HG03025 (cell line): ENCODE measurements around the gene CRISP1.
"Not testable (repeated sequence)": the region's sequence is repeated elsewhere in the genome, so short reads cannot be mapped to it uniquely, and the experiment has no call there.

Source experiments
- ATAC-seq: cut with Tn5 transposase; IDR thresholded peaks from one replicate; pipeline ENCODE4 v1.9.1; 2021; ENCODE audit warnings: mild to moderate bottlenecking, moderate library complexity; ENCODE audit not compliant: unreplicated experiment, low FRiP score

The CRISP1 gene, protein sequence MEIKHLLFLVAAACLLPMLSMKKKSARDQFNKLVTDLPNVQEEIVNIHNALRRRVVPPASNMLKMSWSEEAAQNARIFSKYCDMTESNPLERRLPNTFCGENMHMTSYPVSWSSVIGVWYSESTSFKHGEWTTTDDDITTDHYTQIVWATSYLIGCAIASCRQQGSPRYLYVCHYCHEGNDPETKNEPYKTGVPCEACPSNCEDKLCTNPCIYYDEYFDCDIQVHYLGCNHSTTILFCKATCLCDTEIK

DNA sequence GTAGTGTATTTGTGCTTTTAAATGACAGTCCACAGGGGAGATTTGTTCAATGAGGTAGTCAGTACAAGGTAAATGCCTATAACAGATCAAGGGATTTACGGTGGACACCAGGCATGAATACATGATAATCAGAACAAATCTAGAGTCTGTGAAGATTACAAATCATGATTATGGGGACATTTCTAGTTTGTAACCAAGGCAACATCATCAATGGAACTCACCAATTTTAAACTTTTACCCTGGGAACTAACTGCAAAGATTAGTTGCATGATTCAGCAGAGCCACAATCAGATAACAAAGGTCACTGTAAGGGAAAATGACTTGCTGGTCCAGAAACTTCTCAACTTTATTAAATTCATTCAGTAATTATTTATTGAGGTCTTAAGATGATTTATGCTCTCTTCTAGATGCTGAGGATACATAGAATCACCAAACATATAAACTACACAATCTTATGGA is at the start of gene CRISP1:
Gene CRISP1 (minus strand): TSS at position 51 of the 459 bp plus-strand sequence. CDS start 9,135 bp downstream, outside the sequence.
- no peak for ATAC-seq

DNA sequence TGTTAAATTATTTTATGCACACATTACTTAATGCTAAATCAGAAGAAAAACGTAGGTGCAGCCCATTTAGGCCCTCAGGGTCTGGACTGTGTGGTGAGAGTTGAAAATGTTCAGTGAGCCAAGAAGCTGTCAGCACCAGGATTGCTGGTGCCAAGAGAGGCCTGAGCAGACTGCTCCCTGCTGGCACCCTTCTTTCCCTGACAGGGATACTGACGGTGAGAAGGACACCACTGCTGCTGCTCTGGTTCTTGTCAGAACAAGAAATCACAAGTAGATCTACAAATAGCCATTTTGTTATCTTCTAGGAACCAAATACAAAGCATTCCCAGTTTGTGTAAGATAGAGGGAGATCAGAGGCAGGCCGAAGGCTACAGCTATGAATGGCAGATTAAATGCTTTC is 48.7 kb upstream of the CRISP1 start:
- no peak for ATAC-seq

DNA sequence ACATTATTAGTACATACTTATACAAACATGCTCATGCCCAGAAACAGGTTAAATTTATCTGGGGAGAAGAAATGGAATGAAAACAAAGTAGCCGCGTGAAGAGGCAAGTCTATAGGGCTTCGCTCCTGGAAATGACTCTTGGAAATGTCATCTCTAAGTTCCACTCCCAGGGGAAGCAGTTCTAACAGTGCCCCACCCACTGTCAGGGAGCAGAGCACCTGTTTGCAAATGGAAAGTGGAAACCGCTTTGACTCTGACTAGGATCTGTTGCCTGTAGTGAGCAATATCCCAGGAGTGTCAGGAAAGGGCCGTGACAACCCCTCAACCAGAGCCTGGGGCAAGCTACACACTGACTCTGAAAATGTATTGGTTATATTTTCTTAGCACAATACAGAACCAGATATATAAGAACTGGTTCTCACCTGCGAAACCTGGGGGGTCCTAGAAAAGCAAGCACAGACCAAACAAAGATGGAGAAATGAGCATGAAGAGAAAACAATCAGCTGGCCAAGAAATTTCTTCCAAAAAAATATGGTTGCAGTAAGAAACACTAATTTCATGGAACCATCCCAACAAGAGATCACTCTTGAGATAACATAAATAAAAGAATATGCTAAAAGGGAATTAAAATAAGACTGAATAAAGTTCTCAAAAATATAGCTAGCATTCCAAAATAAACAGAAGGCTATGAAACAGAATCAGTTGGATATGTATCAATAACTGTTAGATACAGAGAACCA is 47.5 kb upstream of the CRISP1 start:
- ATAC-seq = no peak

DNA sequence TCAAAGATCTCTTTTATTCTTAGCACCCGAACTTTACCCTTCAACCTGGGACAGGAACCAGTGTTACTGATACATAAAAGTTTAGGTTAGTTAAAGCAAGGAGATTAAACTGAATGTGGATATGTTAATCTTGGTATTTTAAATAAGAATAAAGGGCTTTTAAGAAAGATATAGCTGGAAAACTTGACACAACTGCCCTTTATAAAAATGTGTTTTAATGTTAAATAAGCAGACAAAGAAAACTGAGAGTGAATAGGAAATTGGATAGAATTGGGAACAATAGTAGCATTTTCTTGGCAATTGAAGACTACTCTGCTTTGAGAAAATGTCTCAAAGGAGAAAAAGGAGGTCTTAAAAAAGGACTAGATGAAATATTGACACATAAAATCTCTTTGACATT is 45.9 kb upstream of the CRISP1 start:
- no peak for ATAC-seq

DNA sequence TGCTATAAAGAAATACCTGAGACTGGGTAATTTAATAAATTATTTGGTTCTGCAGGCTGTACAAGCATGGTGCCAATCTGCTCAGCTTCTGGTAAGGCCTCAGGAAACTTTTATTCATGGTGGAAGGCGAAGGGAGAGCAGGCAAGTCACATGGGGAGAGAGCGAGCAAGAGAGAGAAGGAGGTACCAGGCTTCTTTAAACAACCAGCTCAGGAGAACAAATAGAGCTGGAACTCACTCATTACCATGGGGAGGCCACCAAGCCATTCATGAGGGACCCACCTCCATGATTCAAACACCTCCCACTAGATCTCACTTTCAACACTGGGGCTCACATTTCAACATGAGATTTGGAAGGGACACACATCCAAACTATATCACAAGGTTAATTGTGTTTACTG is 44.9 kb upstream of the CRISP1 start:
- ATAC-seq = no peak

DNA sequence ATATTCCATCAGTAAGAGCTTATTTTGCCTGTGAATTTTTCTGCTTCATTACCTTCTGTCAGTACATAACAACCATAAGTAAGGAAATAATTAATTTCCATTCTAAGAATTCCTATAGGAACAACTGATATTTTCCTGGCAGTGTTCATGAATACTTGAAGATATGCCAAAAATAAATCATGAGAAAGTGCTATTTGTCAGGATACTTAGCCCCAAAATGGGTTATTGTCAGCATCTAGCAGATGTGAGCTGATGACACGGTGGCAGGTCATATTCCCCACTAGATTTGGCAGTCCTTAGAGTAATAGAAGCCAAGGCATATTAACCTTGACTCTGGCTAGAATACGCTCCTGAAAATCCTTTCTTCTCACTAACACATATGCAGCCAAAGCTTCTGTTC is 43.2 kb upstream of the CRISP1 start:
- ATAC-seq = no peak

DNA sequence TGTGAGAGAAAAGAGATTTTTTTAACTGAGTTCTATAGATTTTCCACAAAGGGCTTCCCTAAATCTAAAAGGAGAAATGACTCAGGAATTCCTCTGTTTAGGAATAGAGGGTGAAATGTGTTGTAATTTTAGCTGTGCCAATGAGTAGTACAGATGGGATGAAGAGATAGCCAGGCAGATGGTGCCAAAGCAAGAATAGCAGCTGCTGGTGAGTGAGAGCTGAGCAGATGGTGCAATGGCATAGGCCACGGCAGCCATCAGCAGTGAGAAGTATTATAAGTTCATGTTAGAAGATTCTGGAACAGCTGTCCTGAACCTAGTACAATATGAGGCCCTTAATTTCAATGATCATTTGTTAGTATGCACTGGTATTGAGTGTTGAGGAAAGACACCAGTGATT is 40.2 kb upstream of the CRISP1 start:
- ATAC-seq = no peak

DNA sequence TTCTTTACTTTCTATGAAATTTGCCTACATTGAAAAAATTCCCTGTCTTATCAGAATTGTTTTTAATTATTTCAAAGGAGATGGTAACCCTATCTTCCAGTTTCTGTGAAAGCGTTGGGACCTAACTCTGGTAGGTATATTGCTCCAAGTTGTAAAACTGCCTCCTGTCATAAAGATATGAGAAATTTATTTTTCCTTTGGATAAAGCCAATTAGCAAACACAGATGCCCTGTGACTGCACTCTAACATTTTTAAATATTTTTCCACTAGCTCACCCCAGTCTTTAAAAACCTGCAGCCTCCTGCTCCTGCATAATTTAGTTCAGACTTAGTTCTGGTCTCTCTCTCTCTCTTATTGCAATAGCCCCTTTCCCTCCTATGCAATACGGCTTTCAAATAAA is 39.0 kb upstream of the CRISP1 start:
- ATAC-seq = no peak

DNA sequence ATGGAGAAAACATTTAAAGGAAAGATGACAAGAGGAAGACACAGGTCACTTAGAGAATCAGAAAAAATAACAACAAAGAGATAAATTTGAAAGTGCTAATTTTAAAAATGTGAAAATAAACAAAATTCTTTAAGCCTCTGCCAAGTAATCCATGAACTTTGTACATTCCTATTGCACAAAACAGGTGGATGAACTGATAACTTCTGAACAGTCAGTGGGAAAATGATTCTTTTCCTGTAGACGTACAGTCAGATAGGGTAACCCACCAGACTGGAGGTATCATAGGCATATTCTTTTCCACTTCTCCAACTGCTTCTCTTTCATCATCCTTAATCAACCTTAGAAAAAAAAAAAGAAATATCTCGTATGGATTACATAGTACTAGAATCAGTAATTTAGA is 36.5 kb upstream of the CRISP1 start:
- ATAC-seq = no peak

DNA sequence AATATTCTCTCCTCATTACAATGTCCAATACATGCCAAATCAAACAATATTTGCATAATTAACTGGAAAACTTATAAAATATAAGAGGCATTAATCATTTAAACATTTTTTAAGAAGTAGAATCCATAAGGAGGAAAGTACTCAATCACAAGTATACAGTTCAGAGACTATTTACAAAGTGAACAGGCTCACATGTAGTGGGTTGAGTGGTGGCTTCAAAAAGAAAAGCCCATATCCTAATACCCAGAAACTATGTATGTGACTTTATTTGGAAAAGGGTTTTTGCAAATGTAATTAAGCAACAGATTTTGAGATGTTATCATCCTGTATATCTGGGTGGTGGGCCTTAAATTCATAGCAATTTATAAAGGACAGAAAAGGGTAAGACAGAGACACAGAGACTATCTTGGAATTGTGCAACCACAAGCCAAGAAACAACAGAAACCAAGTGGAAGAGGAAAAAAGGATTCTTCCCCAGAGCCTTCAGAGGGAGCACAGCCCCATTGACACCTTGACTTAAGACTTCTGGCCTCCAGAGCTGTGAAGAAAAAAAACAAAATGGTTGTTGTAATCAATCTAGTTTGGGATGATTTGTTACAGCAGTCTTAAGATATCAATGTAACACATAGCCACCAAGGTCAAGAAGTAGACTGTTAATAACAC is 32.7 kb upstream of the CRISP1 start:
- ATAC-seq = no peak

DNA sequence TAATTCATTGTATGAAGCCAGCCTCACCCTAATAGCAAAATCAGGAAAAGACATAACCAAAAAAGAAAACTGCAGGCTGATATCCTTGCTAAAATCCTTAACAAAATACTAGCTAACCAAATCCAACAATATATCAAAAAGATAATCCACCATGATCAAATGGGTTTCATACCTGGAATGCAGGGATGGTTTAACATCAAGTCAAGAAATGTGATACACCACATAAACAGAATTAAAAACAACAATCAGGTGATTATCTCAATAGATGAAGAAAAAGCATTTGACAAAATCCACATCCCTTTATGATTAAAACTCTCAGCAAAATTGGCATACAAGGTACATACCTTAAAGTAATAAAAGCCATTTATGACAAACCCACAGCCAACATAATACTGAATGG is 29.2 kb upstream of the CRISP1 start:
- not testable (repeated sequence) for ATAC-seq

DNA sequence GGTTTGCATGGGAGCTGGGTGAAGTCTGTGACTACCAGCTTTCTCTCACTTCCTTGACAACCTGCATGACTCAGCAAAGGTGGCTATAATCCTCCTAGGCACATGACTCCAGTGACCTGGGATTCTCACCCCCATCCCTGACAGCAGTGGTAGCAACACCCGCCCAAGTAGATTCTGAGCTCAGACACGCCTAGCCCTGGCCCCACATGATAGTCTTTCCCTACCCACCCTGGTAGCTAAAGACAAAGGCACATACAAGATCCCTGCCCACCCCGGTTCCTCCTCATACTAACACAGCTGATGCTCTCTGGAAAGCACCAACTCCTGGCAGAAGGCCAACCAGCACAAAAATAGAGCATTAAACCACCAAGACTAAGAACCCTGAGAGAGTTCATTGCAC is 25.9 kb upstream of the CRISP1 start:
- no peak for ATAC-seq

DNA sequence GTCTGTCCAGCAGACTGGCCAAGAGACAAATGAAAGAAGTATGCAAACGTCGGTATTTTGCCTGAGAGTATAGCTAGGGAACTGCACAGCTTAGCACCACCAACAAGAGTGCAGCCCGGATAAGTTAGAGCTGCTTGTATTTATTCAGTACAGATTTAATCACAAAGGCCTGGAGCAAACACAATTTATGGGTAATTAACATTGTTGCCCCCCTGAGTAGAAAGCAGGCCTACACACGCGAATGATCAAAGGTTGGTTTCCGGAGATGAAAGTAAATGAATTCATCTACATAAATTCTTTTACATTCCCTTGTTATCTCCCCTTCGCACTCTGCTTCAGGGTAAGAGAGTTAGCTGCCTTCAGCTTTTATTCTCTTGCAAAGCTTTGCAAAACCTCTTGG is 24.7 kb upstream of the CRISP1 start:
- no peak for ATAC-seq

DNA sequence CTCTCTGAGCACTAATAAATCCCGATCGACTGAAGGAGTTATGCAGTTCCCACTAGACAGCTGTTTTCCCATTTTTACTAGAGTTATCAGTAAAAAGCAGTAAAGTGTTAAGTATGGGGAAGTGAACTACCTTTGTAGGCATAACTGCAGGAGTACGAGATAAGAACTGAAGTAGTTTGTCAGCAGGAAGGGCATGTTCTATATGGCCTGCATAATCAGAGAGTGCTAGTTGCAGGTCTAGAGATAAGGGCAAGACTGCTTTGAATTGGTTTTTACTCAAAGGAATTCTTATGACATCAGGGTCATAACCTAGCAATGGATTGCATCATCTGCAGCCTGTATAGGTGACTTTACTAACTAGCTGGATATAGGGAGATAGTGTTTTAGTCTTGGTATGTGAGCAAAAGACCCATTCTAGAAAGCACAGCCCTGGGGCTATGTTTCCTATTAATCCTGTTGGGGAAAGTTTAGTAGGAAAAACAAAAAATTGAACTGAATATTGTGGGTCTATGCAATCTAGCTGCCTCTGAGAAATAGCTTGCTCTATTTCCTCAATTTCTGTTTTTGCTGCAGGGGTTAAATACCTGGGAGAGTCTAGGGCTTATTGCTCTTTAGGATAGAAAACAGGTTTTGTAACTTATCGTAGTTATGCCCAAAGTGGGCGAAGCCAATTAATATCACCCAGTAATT is 22.6 kb upstream of the CRISP1 start:
- no peak for ATAC-seq

DNA sequence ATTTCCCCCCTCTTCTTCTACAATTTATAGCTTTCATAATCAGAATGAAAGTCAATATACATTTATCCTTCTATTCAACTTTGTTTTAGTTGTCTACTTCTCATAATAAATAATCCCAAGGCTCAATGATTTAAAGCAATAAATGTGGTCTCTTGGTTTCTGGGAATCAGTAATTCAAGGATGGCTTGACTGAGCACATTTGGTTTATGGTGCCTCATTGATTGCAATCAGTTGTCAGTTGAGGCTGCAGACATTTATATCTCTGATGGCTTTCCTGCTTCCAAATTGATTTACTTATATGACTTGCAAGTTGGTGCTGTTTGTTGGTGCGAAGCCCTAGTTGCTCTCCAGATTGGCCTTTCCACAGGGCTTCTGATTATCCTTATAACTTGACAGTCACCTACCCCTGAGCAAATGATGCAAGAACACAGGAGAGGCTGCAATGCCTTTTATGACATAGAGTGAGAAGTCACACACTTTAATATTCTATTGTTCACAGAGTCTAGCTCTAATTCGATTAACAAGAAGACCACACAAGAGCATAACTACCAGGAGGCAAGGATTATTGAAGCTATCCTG is 2.7 kb upstream of the CRISP1 start:
- ATAC-seq = no peak

DNA sequence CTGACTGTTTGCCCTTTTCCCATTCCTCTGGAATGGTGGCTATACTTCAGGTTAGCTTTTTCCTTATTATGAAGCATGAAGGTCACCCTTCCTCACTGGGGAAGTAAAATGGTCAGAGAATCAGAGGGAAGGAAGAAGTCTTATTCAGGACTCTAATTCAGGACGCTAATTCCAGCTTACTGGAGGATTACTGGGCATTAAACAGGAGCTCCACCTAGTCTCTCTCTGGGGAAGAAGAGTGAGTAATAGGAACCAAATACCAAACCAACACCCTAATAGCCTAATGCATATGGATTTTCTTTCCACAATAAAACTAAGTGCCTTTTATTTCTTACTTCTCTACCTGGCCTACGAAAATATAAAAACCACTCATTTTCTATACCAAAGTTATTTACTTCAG is 10.1 kb downstream of the CRISP1 start:
- no peak for ATAC-seq

DNA sequence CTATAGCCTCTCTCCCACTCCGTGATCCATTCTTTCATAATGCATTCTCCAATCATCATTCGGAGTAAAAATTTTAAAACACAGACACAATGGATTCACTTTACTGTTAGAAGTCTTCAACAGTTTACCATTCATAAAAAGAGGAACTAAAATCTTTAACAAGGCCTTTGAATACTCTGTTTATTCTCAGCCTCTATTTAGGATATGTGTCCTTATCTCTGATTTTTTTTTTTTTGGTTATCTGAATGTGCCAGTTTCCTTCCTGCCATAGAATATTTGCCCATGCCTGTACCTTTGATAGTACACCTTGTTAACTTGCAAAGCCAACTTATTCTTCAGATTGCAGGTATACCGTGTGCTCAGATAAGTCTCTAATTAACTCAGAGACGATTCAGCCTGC is 11.1 kb downstream of the CRISP1 start:
- ATAC-seq = no peak

DNA sequence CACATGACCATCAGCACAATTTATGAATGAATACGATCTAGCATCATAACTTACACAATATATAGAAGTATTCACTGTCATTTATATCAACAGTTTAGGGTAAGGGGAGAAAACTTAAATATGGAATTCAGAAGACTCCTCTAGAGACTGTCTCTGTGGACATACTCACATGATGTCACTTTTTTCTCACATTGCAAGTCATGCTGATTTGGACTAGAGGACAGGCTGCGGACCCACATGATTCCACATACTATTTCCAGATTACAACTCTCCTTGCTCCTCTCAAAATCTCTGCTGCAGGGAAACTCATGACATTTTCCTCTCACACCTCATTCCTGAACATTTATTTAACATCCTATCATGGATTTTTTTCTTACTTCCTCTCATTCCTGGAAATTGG is 13.4 kb downstream of the CRISP1 start:
- no peak for ATAC-seq

DNA sequence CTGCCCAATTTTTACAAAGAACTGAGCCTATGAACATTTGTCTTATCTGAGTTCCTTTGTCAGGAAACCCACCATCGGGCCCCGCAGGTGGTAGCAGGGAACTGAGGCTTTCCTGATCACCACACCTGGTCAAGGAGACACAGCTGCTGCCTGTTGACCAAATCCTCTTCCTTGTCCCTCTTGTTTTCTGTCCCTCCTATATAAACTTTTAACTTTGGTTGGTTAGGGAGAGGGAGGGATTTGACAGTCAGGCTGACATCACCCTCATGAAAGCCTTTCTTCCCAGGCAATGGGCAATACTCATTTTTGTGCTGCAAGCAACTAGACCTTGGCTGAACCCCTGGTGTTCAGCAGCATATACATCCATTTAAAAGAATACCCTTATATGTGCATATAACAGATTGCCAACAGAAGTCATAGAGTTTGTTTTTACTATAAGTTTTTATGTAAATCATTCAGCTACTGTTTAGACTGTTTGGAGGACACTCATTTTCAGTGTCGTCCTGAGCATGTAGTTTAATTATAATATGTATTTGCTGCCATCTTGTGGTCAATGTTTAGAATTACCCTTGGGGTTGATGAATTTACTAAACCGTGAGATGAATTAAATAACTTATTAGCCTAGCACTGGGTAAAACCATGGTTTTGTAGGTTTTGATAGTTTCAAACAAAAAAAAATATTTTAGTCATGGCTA is 17.0 kb downstream of the CRISP1 start:
- peak; percentile 78 for ATAC-seq

DNA sequence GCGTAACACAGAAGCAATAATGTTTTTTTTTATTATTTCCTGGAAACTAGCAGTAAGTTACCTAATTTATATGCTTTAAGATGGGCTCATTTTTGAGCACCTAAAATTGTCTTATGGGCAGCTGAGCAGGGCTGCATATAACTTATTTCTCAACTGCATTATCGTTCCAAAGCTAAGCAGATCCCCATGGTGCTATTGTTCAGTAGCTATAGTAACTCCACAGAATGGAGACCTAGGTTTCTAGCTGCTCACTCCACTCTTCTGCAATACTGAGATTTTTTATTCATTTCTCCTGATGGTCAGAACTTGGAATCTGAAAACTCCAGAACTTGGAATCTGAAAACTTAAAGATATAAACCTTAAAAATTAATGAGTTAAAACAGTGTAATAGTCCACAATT is 18.7 kb downstream of the CRISP1 start:
- no peak for ATAC-seq
